Neural cell (in vitro differentiated cells): ENCODE results near the gene NDUFA12. TPM values are rescaled to one million over a fixed set of nuclear protein-coding genes. Genes with fewer than 3 reads are reported as not detected.

Source experiments
- H2AFZ ChIP-seq: fragments of 200-600, 300-800 bp; sonication (generic), shearing (Covaris generic); 2 replicates; pipeline ENCODE4 v1.6.0; 2014; ENCODE audit warnings: low read depth, mild to moderate bottlenecking, antibody characterized with exemption, low read length, moderate library complexity
- H3F3A ChIP-seq: fragments of 200-600 bp; shearing (Covaris generic); 2 replicates; pipeline ENCODE4 v1.6.1; 2016; ENCODE audit warnings: mild to moderate bottlenecking, moderate library complexity, mixed read lengths, antibody characterized with exemption, low read length; ENCODE audit not compliant: insufficient read depth, poor library complexity, severe bottlenecking
- H3K27ac ChIP-seq: fragments of 200-600, 300-800 bp; sonication (generic), shearing (Covaris generic); 2 replicates; pipeline ENCODE4 v1.5.1; 2014; ENCODE audit warnings: mild to moderate bottlenecking, low read length, moderate library complexity
- H3K27me3 ChIP-seq: fragments of 300-800, 200-600 bp; sonication (generic), shearing (Covaris generic); 2 replicates; pipeline ENCODE4 v1.6.0; 2014; ENCODE audit warnings: mild to moderate bottlenecking, low read depth, low read length, moderate library complexity; ENCODE audit not compliant: insufficient read depth
- H3K36me3 ChIP-seq: fragments of 300-800, 200-600 bp; sonication (generic), shearing (Covaris generic); 2 replicates; pipeline ENCODE4 v1.5.1; 2014; ENCODE audit warnings: mild to moderate bottlenecking, antibody characterized with exemption, low read length, moderate library complexity; ENCODE audit not compliant: insufficient read depth
- H3K4me2 ChIP-seq: fragments of 300-800, 200-600 bp; sonication (generic), shearing (Covaris generic); 2 replicates; pipeline ENCODE4 v1.6.0; 2014; ENCODE audit warnings: mild to moderate bottlenecking, low read length
- H3K4me3 ChIP-seq: fragments of 300-800, 200-600 bp; sonication (generic), shearing (Covaris generic); 2 replicates; pipeline ENCODE4 v1.5.1; 2014; ENCODE audit warnings: mild to moderate bottlenecking, low read length, moderate library complexity
- H3K79me2 ChIP-seq: fragments of 200-600 bp; shearing (Covaris generic); replicated peaks from 2 replicates; pipeline ENCODE4 v1.6.0; 2014; ENCODE audit warnings: mild to moderate bottlenecking, low read length, moderate library complexity; ENCODE audit not compliant: insufficient read depth
- H3K9ac ChIP-seq: fragments of 300-800, 200-600 bp; sonication (generic), shearing (Covaris generic); 2 replicates; pipeline ENCODE4 v1.6.1; 2016; ENCODE audit warnings: mild to moderate bottlenecking, low read length, mixed read lengths
- H3K9me2 ChIP-seq: fragments of 200-600 bp; shearing (Covaris generic); 2 replicates; pipeline ENCODE4 v1.6.1; 2016; ENCODE audit warnings: mild to moderate bottlenecking, low read length, mixed read lengths; ENCODE audit not compliant: insufficient read depth
- H3K9me3 ChIP-seq: fragments of 200-600, 300-800 bp; sonication (generic), shearing (Covaris generic); 2 replicates; pipeline ENCODE4 v1.6.1; 2016; ENCODE audit warnings: mild to moderate bottlenecking, mixed run types, low read length, moderate library complexity, mixed read lengths
- H4K20me1 ChIP-seq: fragments of 200-600 bp; shearing (Covaris generic); 2 replicates; pipeline ENCODE4 v1.6.1; 2016; ENCODE audit warnings: mild to moderate bottlenecking, mixed run types; ENCODE audit not compliant: insufficient read depth
- CTCF ChIP-seq: fragments of 450-650 bp; IDR thresholded peaks from 2 replicates; pipeline ENCODE4 v1.5.1; 2014; ENCODE audit warnings: antibody characterized with exemption, mild to moderate bottlenecking, moderate library complexity; ENCODE audit not compliant: poor library complexity, severe bottlenecking
- EP300 ChIP-seq: fragments of 450-650 bp; conservative IDR thresholded peaks from 2 replicates; pipeline ENCODE4 v1.6.1; 2014; ENCODE audit warnings: antibody characterized with exemption, mild to moderate bottlenecking, moderate library complexity; ENCODE audit not compliant: poor library complexity, severe bottlenecking
- EZH2 ChIP-seq: fragments of 200-600, 300-800 bp; shearing (Covaris generic), sonication (generic); IDR thresholded peaks from 2 replicates; pipeline ENCODE4 v1.6.1; 2014; ENCODE audit warnings: antibody characterized with exemption, low read length, borderline replicate concordance, mild to moderate bottlenecking; ENCODE audit not compliant: insufficient read depth, poor library complexity, severe bottlenecking
- MXI1 ChIP-seq: fragments of 450-650 bp; conservative IDR thresholded peaks from 2 replicates; pipeline ENCODE4 v1.6.1; 2014; ENCODE audit warnings: antibody characterized with exemption, mild to moderate bottlenecking; ENCODE audit not compliant: poor library complexity, severe bottlenecking
- POLR2AphosphoS5 ChIP-seq: IDR thresholded peaks from 2 replicates; pipeline ENCODE4 v1.6.1; 2012
- RAD21 ChIP-seq: fragments of 450-650 bp; conservative IDR thresholded peaks from 2 replicates; pipeline ENCODE4 v1.6.1; 2014; ENCODE audit warnings: antibody characterized with exemption, mild to moderate bottlenecking, moderate library complexity
- REST ChIP-seq: IDR thresholded peaks from 2 replicates; pipeline ENCODE4 v1.6.1; 2012; ENCODE audit warnings: borderline replicate concordance
- SMC3 ChIP-seq: fragments of 450-650 bp; conservative IDR thresholded peaks from 2 replicates; pipeline ENCODE4 v1.6.1; 2014; ENCODE audit warnings: antibody characterized with exemption, mild to moderate bottlenecking, moderate library complexity; ENCODE audit not compliant: poor library complexity
- TAF1 ChIP-seq: IDR thresholded peaks from 2 replicates; pipeline ENCODE4 v1.6.1; 2012; ENCODE audit warnings: low read depth
- polyA plus RNA-seq: library from polyadenylated mRNA; depleted of rRNA; stranded (reverse); fragments of >200 nt; gene quantifications from 2 replicates; pipeline ENCODE4 v1.2.3, GENCODE V29; 2014

NDUFA12 gene
- polyA plus RNA-seq, 1 donor from 2014 or later: 357 TPM

- Histone ChIP-seq H3K9ac (no peak overlapping the region), H3K4me2 (no peak overlapping the region), H3K4me3 (no peak overlapping the region), H3K27ac (no peak overlapping the region), H3K9me2 (no peaks in the 10 kb centered on the region), H3K36me3 (no peaks in the 10 kb centered on the region), H3F3A (no peaks in the 10 kb centered on the region), H3K27me3 (no peaks in the 10 kb centered on the region), H3K79me2 (peaks cover 10% of the 10 kb centered on the region), H3K9me3 (peaks cover 5% of the 10 kb centered on the region), H2AFZ (no peak overlapping the region), H4K20me1 (no peaks in the 10 kb centered on the region)
- TF ChIP-seq RAD21: no peak
- TF ChIP-seq POLR2AphosphoS5: no peak
- TF ChIP-seq SMC3: no peak
- no peak for TF ChIP-seq EZH2
- TF ChIP-seq EP300: no peak
Observed at GRCh38 chr12:95006206-95006605, 2.7 kb upstream of the NDUFA12 start.

GRCh38 chr12:95004610-95005009 is 1.1 kb upstream of the NDUFA12 start:
- no peaks in the 10 kb centered on the region for H3K27me3 ChIP-seq
- no peaks in the 10 kb centered on the region for H4K20me1 ChIP-seq
- H3K9me2 ChIP-seq: no peaks in the 10 kb centered on the region
- no peaks in the 10 kb centered on the region for H3K36me3 ChIP-seq
- H3K4me3 ChIP-seq: no peak overlapping the region
- no peak for TF ChIP-seq POLR2AphosphoS5
- TF ChIP-seq MXI1: no peak
- no peak for TF ChIP-seq SMC3
- no peak for TF ChIP-seq EP300
- no peak for TF ChIP-seq TAF1
- TF ChIP-seq REST: no peak
- no peak for TF ChIP-seq CTCF
- TF ChIP-seq RAD21: no peak
- no peak for TF ChIP-seq EZH2
- no peaks in the 10 kb centered on the region for H3F3A ChIP-seq
- peaks cover 15% of the 10 kb centered on the region for H3K79me2 ChIP-seq
- H3K9ac ChIP-seq: no peak overlapping the region
- H3K4me2 ChIP-seq: no peak overlapping the region
- no peak overlapping the region for H2AFZ ChIP-seq
- H3K9me3 ChIP-seq: peaks cover 5% of the 10 kb centered on the region
- no peak overlapping the region for H3K27ac ChIP-seq
